Aortic smooth muscle cell (primary cell): Measurements from ENCODE around the gene UGT3A1. TPM values are rescaled to one million over a fixed set of nuclear protein-coding genes. Genes with fewer than 3 reads are reported as not detected.

ENCODE experiments used
- total RNA-seq: library from RNA; depleted of rRNA; stranded (reverse); fragments of >200 nt; gene quantifications from 2 replicates; pipeline ENCODE4 v1.2.3, GENCODE V29; 2014

UGT3A1 gene
- not detected in 2 replicates for total RNA-seq

GRCh38 chr5:35990941-35991611 lies at the start of gene UGT3A1:
TSS of gene UGT3A1 (minus strand) at chr5:35991390. CDS start at chr5:35991240, 150 bp downstream.

GRCh38 chr5:35938568-35939227 lies 52.5 kb downstream of the UGT3A1 start, which contains the start of gene CAPSL:
TSS of gene CAPSL (minus strand) at chr5:35938622. CDS start at chr5:35921120, 17,502 bp downstream.

Other genes with a start within 250 kb of the UGT3A1 start
- 0.12 and 0.13 TPM in 2 replicates for gene IL7R, start 134.5 kb downstream of the UGT3A1 start, total RNA-seq
- gene CAPSL, start 52.8 kb downstream of the UGT3A1 start, total RNA-seq, result not detected in 2 replicates
- gene UGT3A2, start 75.5 kb upstream of the UGT3A1 start, total RNA-seq, result not detected in 2 replicates
- gene LMBRD2, start 160.5 kb upstream of the UGT3A1 start, total RNA-seq, result 26.6 and 30.4 TPM in 2 replicates
- gene SKP2, start 160.7 kb upstream of the UGT3A1 start, total RNA-seq, result 11.3 and 12.4 TPM in 2 replicates